Fibroblast of the aortic adventitia (primary cell): ENCODE data around the gene SUSD2. TPM values are rescaled to one million over a fixed set of nuclear protein-coding genes. Genes with fewer than 3 reads are reported as not detected.
"Not testable (repeated sequence)": the region's sequence is repeated elsewhere in the genome, so short reads cannot be mapped to it uniquely, and the experiment has no call there.

Source experiments
- DNase-seq: peaks from one replicate; pipeline ENCODE4 v3.0.0-alpha.2; 2010; ENCODE audit warnings: low read depth
- H3K4me3 ChIP-seq: 2 replicates; pipeline ENCODE4 v1.5.1; 2011; ENCODE audit warnings: low read depth, mild to moderate bottlenecking, control low read depth, low read length, moderate library complexity
- total RNA-seq: library from RNA; depleted of rRNA; stranded (reverse); fragments of >200 nt; gene quantifications from 2 replicates; pipeline ENCODE4 v1.2.3, GENCODE V29; 2012; ENCODE audit warnings: low replicate concordance
- TF ChIP-seq, protein P1 (sequence below): IDR thresholded peaks from 2 replicates; pipeline ENCODE4 v1.5.1; 2011; ENCODE audit warnings: mild to moderate bottlenecking, low read length, control low read depth, inconsistent platforms; ENCODE audit not compliant: insufficient read depth

The SUSD2 gene
- total RNA-seq, 1 donor, result 0.99 TPM

GRCh38 chr22:24231706-24232105 lies 50.4 kb downstream of the SUSD2 start:
- TF ChIP-seq, protein P1, sequence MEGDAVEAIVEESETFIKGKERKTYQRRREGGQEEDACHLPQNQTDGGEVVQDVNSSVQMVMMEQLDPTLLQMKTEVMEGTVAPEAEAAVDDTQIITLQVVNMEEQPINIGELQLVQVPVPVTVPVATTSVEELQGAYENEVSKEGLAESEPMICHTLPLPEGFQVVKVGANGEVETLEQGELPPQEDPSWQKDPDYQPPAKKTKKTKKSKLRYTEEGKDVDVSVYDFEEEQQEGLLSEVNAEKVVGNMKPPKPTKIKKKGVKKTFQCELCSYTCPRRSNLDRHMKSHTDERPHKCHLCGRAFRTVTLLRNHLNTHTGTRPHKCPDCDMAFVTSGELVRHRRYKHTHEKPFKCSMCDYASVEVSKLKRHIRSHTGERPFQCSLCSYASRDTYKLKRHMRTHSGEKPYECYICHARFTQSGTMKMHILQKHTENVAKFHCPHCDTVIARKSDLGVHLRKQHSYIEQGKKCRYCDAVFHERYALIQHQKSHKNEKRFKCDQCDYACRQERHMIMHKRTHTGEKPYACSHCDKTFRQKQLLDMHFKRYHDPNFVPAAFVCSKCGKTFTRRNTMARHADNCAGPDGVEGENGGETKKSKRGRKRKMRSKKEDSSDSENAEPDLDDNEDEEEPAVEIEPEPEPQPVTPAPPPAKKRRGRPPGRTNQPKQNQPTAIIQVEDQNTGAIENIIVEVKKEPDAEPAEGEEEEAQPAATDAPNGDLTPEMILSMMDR, result no peak
- H3K4me3 ChIP-seq, result no peak overlapping the region
- no peak for DNase-seq

DNA sequence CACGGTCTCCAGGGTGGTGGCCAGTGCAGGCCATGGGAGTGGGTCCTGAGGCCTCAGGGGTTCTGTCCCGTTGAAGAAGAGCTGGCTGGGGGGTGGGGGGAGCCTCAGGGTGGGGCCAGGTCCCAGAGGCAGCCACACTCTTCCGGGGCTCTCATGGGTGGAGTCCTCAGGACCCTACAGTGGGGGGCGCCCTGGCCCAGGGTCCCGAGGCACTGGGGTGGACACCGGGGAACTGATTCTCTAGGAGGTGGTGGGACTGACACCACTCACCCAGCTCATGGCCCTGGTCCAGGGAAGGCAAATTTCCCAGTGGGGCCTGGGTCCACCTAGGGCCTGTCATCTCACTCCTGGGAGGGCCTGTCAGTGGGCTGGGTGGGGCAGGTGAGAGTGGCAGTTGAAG lies 50.8 kb downstream of the SUSD2 start:
- DNase-seq, result no peak
- TF ChIP-seq, protein P1, result no peak
- H3K4me3 ChIP-seq, result no peak overlapping the region

GRCh38 chr22:24232725-24233124 lies 51.4 kb downstream of the SUSD2 start:
- TF ChIP-seq, protein P1, result no peak
- no peak for DNase-seq
- H3K4me3 ChIP-seq, result no peak overlapping the region

DNA sequence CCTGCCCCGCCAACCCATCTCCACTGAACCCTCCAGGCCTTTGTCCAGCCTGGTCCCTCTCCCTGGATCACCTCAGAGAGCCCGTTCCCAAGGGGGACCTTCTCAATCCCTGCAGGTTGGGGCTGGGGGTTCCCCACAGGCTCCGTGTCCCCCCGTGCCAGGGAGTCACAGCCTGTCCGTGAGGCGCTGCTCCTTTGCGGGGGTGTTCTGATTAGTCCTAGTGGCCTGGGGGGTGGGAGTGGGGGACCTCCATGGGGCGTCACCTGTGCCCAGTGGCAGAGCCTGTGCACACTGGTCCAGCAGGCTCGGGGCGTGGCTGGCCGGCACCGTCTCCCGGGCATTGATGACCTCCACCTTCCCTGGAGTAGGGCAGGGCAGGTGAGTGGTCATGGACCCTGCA lies 51.9 kb downstream of the SUSD2 start:
- no peak overlapping the region for H3K4me3 ChIP-seq
- TF ChIP-seq, protein P1, result no peak
- no peak for DNase-seq

GRCh38 chr22:24233816-24234215 lies 52.5 kb downstream of the SUSD2 start:
- no peak overlapping the region for H3K4me3 ChIP-seq
- TF ChIP-seq, protein P1, result no peak
- no peak for DNase-seq

DNA sequence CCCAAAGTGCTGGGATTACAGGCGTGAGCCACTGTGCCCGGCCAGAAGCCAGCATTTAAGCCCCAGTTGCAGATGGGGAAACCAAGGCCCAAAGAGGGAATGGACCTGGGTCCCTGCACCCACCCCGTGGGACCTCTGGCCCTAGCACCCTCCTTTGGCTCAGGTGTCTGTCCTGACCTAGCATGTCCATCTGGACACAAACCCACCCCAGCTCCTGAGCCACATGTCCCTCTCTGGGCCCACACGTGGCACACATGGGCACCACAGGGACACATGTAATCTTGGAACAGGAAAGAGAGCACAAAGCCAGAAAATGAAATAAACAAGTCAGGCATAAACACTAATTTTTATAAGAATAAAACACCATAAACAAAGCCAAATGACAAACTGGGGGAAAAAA lies 54.0 kb downstream of the SUSD2 start:
- H3K4me3 ChIP-seq, result no peak overlapping the region
- TF ChIP-seq, protein P1, result no peak
- DNase-seq, result no peak

DNA sequence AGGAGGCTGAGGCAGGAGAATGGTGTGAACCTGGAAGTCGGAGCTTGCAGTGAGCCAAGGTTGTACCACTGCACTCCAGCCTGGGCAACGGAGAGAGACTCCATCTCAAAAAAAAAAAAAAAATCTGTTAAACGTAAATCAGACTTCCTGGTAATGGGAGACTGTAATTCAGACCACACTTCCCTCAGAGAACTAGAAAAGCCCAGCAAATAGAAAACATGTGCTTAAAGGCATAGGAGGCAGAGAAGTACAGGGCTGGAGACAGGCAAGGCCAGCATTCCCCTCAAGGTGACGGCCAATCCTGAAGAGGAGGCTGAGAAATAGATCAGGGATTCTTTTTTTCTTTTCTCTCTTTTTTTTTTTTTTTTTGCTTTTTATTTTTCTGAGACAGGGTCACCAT lies 55.4 kb downstream of the SUSD2 start:
- no peak for DNase-seq
- H3K4me3 ChIP-seq, result no peak overlapping the region
- TF ChIP-seq, protein P1, result no peak

DNA sequence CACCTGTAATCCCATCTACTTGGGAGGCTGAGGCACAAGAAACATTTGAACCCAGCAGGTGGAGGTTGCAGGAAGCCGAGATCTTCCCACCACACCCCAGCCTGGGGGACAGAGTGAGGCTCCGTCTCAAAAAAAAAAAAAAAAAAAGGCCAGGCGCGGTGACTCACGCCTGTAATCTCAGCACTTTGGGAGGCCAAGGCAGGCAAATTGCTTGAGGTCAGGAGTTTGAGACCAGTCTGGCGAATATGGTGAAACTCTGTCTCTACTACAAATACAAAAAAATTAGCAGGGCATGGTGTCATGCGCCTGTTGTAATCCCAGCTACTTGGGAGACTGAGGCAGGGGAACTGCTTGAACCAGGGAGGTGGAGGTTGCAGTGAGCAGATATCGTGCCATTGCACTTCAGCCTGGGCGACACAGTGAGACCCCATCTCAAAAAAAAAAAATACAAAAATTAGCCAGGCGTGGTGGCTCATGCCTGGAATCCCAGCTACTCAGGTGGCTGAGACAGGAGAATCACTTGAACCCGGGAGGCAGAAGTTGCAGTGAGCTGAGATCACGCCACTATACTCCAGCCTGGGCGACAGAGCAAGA lies 56.9 kb downstream of the SUSD2 start:
- DNase-seq, H3K4me3 ChIP-seq: not testable (repeated sequence)
